Endothelial cell of umbilical vein (primary cell): Measurements from ENCODE around the gene DDX54. TPM values are rescaled to one million over a fixed set of nuclear protein-coding genes. Genes with fewer than 3 reads are reported as not detected.

Source experiments
- BruUV-seq: library from RNA; stranded (reverse); fragments of 400-500 nt; replicated peaks from 2 replicates; lab custom pipeline; 2021; lab: Mats Ljungman, UMichigan
- CTCF ChIA-PET: fragments of 300-600, 350-600 bp; sonication (Branson Sonifier 250); formaldehyde crosslinking; loops from one replicate; lab custom pipeline; 2021; ENCODE audit warnings: antibody characterized with exemption, inconsistent platforms; lab: Charles Lee
- POLR2A ChIA-PET: fragments of 300-600, 350-600 bp; sonication (Branson Sonifier 250); formaldehyde crosslinking; loops from one replicate; lab custom pipeline; 2021; ENCODE audit warnings: antibody characterized with exemption, inconsistent platforms; lab: Charles Lee
- DNase-seq: peaks from one replicate; pipeline ENCODE4 v3.0.0-alpha.2; 2011; ENCODE audit warnings: low read depth, low spot score
- FAIRE-seq: peaks from 2 replicates; lab custom pipeline; 2011; peaks lifted over from hg19 to GRCh38; lab: Jason Lieb, UNC
- H2AFZ ChIP-seq: 2 replicates; pipeline ENCODE4 v1.6.0; 2012; ENCODE audit warnings: low read depth, low read length, control low read depth, inconsistent platforms
- H3K27ac ChIP-seq: 2 replicates; pipeline ENCODE4 v1.5.1; 2011; ENCODE audit warnings: low read depth, mild to moderate bottlenecking, control low read depth, low read length, moderate library complexity; ENCODE audit not compliant: insufficient read depth
- H3K27me3 ChIP-seq, 2 experiments: 2 replicates each; pipeline versions ENCODE4 v1.6.0 to v1.6.1; 2011; ENCODE audit warnings: low read length in 2 of 2, mixed read lengths in 1 of 2; ENCODE audit not compliant: control insufficient read depth in 2 of 2, insufficient read depth in 2 of 2
- H3K36me3 ChIP-seq, 2 experiments: 2 replicates in 1 of 2; 3 replicates in 1 of 2; pipeline ENCODE4 v1.5.1; 2011; ENCODE audit warnings: low read length in 2 of 2, mild to moderate bottlenecking in 1 of 2, moderate library complexity in 1 of 2; ENCODE audit not compliant: control insufficient read depth in 2 of 2, insufficient read depth in 2 of 2; ENCODE audit errors: extremely low read depth in 1 of 2
- H3K4me1 ChIP-seq: 3 replicates; pipeline ENCODE4 v1.5.1; 2011; ENCODE audit warnings: mild to moderate bottlenecking, low read length; ENCODE audit not compliant: control insufficient read depth, insufficient read depth; ENCODE audit errors: extremely low read depth
- H3K4me2 ChIP-seq: 2 replicates; pipeline ENCODE4 v1.6.1; 2011; ENCODE audit warnings: low read length, control low read depth, mixed read lengths; ENCODE audit not compliant: insufficient read depth
- H3K4me3 ChIP-seq, 3 experiments: fragments of 200-600 bp in 1 of 3; sonication (generic), shearing (Covaris generic) in 1 of 3; replicated peaks in 1 of 3; 2 replicates each; pipeline ENCODE4 v1.5.1; 2011 to 2016; ENCODE audit warnings: control low read depth in 3 of 3, low read length in 3 of 3, mild to moderate bottlenecking in 2 of 3, inconsistent platforms in 1 of 3, low read depth in 1 of 3, moderate library complexity in 1 of 3; ENCODE audit not compliant: insufficient read depth in 1 of 3
- H3K79me2 ChIP-seq: 2 replicates; pipeline ENCODE4 v1.6.0; 2012; ENCODE audit warnings: low read length, inconsistent platforms; ENCODE audit not compliant: control insufficient read depth, insufficient read depth
- H3K9ac ChIP-seq: replicated peaks from 2 replicates; pipeline ENCODE3; 2011; ENCODE audit warnings: low read length, control low read depth; ENCODE audit not compliant: insufficient read depth; ENCODE audit errors: extremely low read depth
- H3K9me1 ChIP-seq: replicated peaks from 3 replicates; pipeline ENCODE4 v1.6.0; 2011; ENCODE audit warnings: mild to moderate bottlenecking, low read length; ENCODE audit not compliant: control insufficient read depth, insufficient read depth; ENCODE audit errors: extremely low read depth
- H3K9me3 ChIP-seq: replicated peaks from 2 replicates; pipeline ENCODE4 v1.5.1; 2012; ENCODE audit warnings: low read length, inconsistent platforms; ENCODE audit not compliant: control insufficient read depth, insufficient read depth
- H4K20me1 ChIP-seq: replicated peaks from 2 replicates; pipeline ENCODE3; 2011; ENCODE audit warnings: mild to moderate bottlenecking, low read length; ENCODE audit not compliant: control insufficient read depth, insufficient read depth; ENCODE audit errors: extremely low read depth
- CTCF ChIP-seq, 2 donors: IDR thresholded peaks; 1 replicate in 1 of 2; 2 replicates in 1 of 2; pipeline ENCODE4 v1.5.1; 2011; ENCODE audit warnings: low read length in 2 of 2, mild to moderate bottlenecking in 2 of 2, moderate library complexity in 2 of 2, control low read depth in 1 of 2, inconsistent platforms in 1 of 2, low read depth in 1 of 2; ENCODE audit not compliant: insufficient read depth in 1 of 2; ENCODE audit errors: extremely low read depth in 1 of 2
- EZH2 ChIP-seq: IDR thresholded peaks from 2 replicates; pipeline ENCODE4 v1.6.1; 2012; ENCODE audit warnings: borderline replicate concordance, low read depth, mild to moderate bottlenecking, moderate library complexity, low read length, inconsistent platforms; ENCODE audit not compliant: severe bottlenecking
- FOS ChIP-seq: IDR thresholded peaks from 2 replicates; pipeline ENCODE4 v1.6.1; 2011; ENCODE audit warnings: mild to moderate bottlenecking, low read length, moderate library complexity, borderline replicate concordance; ENCODE audit not compliant: insufficient read depth
- GATA2 ChIP-seq: IDR thresholded peaks from 2 replicates; pipeline ENCODE4 v1.7.0; 2011; ENCODE audit warnings: low read depth, mild to moderate bottlenecking, moderate library complexity, mixed read lengths, low read length; ENCODE audit not compliant: insufficient read length, insufficient read depth
- JUN ChIP-seq: IDR thresholded peaks from 2 replicates; pipeline ENCODE4 v1.6.1; 2011; ENCODE audit warnings: borderline replicate concordance, low read depth; ENCODE audit not compliant: insufficient read length, insufficient read depth
- MAX ChIP-seq: IDR thresholded peaks from 2 replicates; pipeline ENCODE4 v1.6.1; 2011; ENCODE audit not compliant: insufficient read depth, insufficient read length
- MYC ChIP-seq: IDR thresholded peaks from one replicate; pipeline ENCODE4 v1.6.1; 2011; ENCODE audit warnings: mild to moderate bottlenecking, low read depth, low read length
- POLR2A ChIP-seq: IDR thresholded peaks from 2 replicates; pipeline ENCODE4 v1.6.1; 2012; ENCODE audit warnings: low read depth, mild to moderate bottlenecking, control low read depth, low read length
- POLR2AphosphoS5 ChIP-seq: IDR thresholded peaks from 2 replicates; pipeline ENCODE4 v1.6.1; 2012; ENCODE audit warnings: low read depth, mild to moderate bottlenecking, control low read depth, low read length, moderate library complexity; ENCODE audit not compliant: insufficient read depth
- dilution Hi-C: fragments of 300-500 bp; cut with MboI; formaldehyde crosslinking; loops from one replicate; pipeline ENCODE4 v1.15.0; 2019; ENCODE audit warnings: low sequenced_read_pairs; ENCODE audit not compliant: extremely low pct_ligation_motif_present
- intact Hi-C: fragments of 100-400 bp; cut with micrococcal nuclease; formaldehyde crosslinking; loops from one replicate; pipeline ENCODE4 v1.10.0; 2022
- polyA plus RNA-seq, 4 experiments: library from polyadenylated mRNA; depleted of rRNA in 3 of 4; stranded (reverse) in 3 of 4; unstranded in 1 of 4; fragments of >200 nt; gene quantifications; 2 replicates each; pipeline versions ENCODE4 v1.2.1 to v1.2.3, GENCODE V29; 2011 to 2012; ENCODE audit warnings: missing spikeins in 1 of 4
- total RNA-seq: library from RNA; stranded (reverse); gene quantifications from 2 replicates; pipeline ENCODE4 v1.2.3, GENCODE V29; 2021

The DDX54 gene
- total and polyA plus RNA-seq, 2 donors (not counting 3 experiments of a cell fraction or from before 2014, with no cell fraction given), result 54.1 to 90.0 TPM

- H2AFZ ChIP-seq, result no peak overlapping the region
- TF ChIP-seq POLR2AphosphoS5, result no peak
- TF ChIP-seq GATA2, result no peak
- TF ChIP-seq POLR2A, result no peak
- TF ChIP-seq CTCF (IDR thresholded peaks at IDR 0.05; ENCODE audit: extremely low read depth in 1 of 2, insufficient read depth in 1 of 2, low read depth in 1 of 2, low read length in 2 of 2), result no peak
- TF ChIP-seq EZH2, result no peak
- no peak for TF ChIP-seq MAX
- no peak for TF ChIP-seq FOS
- TF ChIP-seq MYC, result no peak
- TF ChIP-seq JUN, result no peak
- BruUV-seq, result no TSS peak
- ChIA-PET CTCF (interaction anchor here (0.6 to 4.1 kb wide), 11 partner anchors 10 to 231 kb away, joined by 3 to 22 read pairs (median 3); partner anchors contain the start of genes PLBD2 and TPCN1), POLR2A (interaction anchor here (1.2 kb wide), 1 partner anchor 26 kb away, joined by 3 read pairs; the partner anchor contains the start of gene TPCN1)
- dilution Hi-C loops (no loop called here), intact Hi-C loops (loop anchor here (1.0 kb wide), 1 partner anchor 266 kb away; no protein-coding TSS in a partner anchor)
- H3K9me1 ChIP-seq, result no peaks in the 10 kb centered on the region
- H3K9me3 ChIP-seq, result no peaks in the 10 kb centered on the region
- no peak overlapping the region for H3K4me3 ChIP-seq
- H3K79me2 ChIP-seq, result no peaks in the 10 kb centered on the region
- no peaks in the 10 kb centered on the region for H4K20me1 ChIP-seq
- no peak overlapping the region for H3K9ac ChIP-seq
- H3K36me3 ChIP-seq, result peaks cover 0 to 12% of the 10 kb centered on the region in 2 experiments
- H3K4me1 ChIP-seq, result peaks cover 23% of the 10 kb centered on the region
- no peak overlapping the region for H3K4me2 ChIP-seq
- no peak for FAIRE-seq
- no peak overlapping the region for H3K27ac ChIP-seq
- H3K27me3 ChIP-seq, result no peaks in the 10 kb centered on the region
- no peak for DNase-seq
Measured at GRCh38 chr12:113194971-113195391, 9.7 kb upstream of the DDX54 start.
